GM12878 (cell line): ENCODE data around the gene SERPINI2. TPM values are rescaled to one million over a fixed set of nuclear protein-coding genes. Genes with fewer than 3 reads are reported as not detected.

Experiments used
- GATAD2B ChIP-seq: fragments of 450-650 bp; conservative IDR thresholded peaks from 2 replicates; pipeline ENCODE4 v1.6.1; 2017; ENCODE audit warnings: low read depth, mild to moderate bottlenecking, moderate library complexity
- JUNB ChIP-seq: IDR thresholded peaks from 2 replicates; pipeline ENCODE4 v1.6.1; 2016; ENCODE audit warnings: antibody characterized with exemption, mild to moderate bottlenecking
- KAT2A ChIP-seq: conservative IDR thresholded peaks from 2 replicates; pipeline ENCODE4 v1.6.1; 2011; ENCODE audit warnings: low read depth, low read length; ENCODE audit not compliant: control insufficient read depth
- NFXL1 ChIP-seq: fragments of 450-650 bp; IDR thresholded peaks from 2 replicates; pipeline ENCODE4 v1.6.1; 2017; ENCODE audit warnings: antibody characterized with exemption, mild to moderate bottlenecking, borderline replicate concordance
- RFX5 ChIP-seq: IDR thresholded peaks from 2 replicates; pipeline ENCODE4 v1.6.1; 2011; ENCODE audit warnings: low read depth, low read length, improper control_type of control experiment
- polyA plus RNA-seq, 11 experiments: library from polyadenylated mRNA; depleted of rRNA in 4 of 11; unstranded in 6 of 11; stranded (reverse) in 5 of 11; fragments of >200 nt; fragmentation: Nextera tagmentation in 4 of 11; fragmentation: Illumina TruSeq in 1 of 11; extraction: Ambion mirVana in 4 of 11; extraction: Trizol in 1 of 11; gene quantifications; 1 replicate in 1 of 11; 2 replicates in 10 of 11; pipeline versions ENCODE4 v1.2.1 to v1.2.3, GENCODE V29; 2011 to 2016; ENCODE audit warnings: inconsistent platforms in 2 of 11, missing spikeins in 2 of 11, low read depth in 1 of 11
- total RNA-seq, 4 experiments: library from RNA; depleted of rRNA in 3 of 4; stranded (reverse); fragments of >200 nt in 3 of 4; fragmentation: Illumina TruSeq in 1 of 4; extraction: Trizol in 1 of 4; gene quantifications; 2 replicates each; pipeline versions ENCODE4 v1.2.1 to v1.2.3, GENCODE V29; 2013 to 2021
- TF ChIP-seq, protein P1 (sequence below), 3 experiments: IDR thresholded peaks in 2 of 3; conservative IDR thresholded peaks in 1 of 3; 2 replicates each; pipeline ENCODE4 v1.5.1; 2011; ENCODE audit warnings: low read depth in 3 of 3, low read length in 3 of 3, mild to moderate bottlenecking in 3 of 3, control low read depth in 2 of 3, moderate library complexity in 2 of 3, inconsistent platforms in 1 of 3, mixed read lengths in 1 of 3; ENCODE audit not compliant: control insufficient read depth in 2 of 3, insufficient read depth in 1 of 3; ENCODE audit errors: extremely low read depth in 1 of 3
- TF ChIP-seq, protein P2 (sequence below): IDR thresholded peaks from 2 replicates; pipeline ENCODE4 v1.6.1; 2012; ENCODE audit warnings: low read depth, low read length, improper control_type of control experiment
- TF ChIP-seq, protein P3 (sequence below): fragments of 150-350 bp; IDR thresholded peaks from 2 replicates; pipeline ENCODE4 v1.6.1; 2014; ENCODE audit warnings: mild to moderate bottlenecking, low read depth, low read length
- TF ChIP-seq, protein P4 (sequence below): IDR thresholded peaks from 2 replicates; pipeline ENCODE4 v1.6.1; 2011; ENCODE audit warnings: borderline replicate concordance, low read depth, mild to moderate bottlenecking, moderate library complexity, mixed read lengths, low read length; ENCODE audit not compliant: insufficient read depth; ENCODE audit errors: extremely low read length

Gene SERPINI2
- total and polyA plus RNA-seq, 10 of the 15 experiments (the other 5 are each of a cell fraction or from before 2014, with no cell fraction given), result 0.33 TPM; not detected in 9

DNA sequence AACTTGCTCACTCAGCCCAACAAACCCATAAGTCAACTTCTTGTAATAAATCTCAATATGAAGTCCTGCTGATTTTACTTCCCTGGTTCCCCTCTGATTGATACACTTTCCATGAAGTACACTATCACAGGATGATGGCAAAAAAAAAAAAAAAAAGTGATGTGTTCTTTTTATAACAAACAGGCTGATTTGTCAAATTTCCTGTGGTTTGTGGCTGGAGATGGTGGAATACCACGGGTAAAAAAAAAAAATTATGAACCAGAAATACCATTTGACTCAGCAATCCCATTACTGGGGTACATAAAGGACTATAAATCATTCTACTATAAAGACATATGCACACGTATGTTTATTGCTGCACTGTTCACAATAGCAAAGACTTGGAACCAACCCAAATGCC, 10.7 kb upstream of the SERPINI2 start (continued):
- TF ChIP-seq, protein P1, sequence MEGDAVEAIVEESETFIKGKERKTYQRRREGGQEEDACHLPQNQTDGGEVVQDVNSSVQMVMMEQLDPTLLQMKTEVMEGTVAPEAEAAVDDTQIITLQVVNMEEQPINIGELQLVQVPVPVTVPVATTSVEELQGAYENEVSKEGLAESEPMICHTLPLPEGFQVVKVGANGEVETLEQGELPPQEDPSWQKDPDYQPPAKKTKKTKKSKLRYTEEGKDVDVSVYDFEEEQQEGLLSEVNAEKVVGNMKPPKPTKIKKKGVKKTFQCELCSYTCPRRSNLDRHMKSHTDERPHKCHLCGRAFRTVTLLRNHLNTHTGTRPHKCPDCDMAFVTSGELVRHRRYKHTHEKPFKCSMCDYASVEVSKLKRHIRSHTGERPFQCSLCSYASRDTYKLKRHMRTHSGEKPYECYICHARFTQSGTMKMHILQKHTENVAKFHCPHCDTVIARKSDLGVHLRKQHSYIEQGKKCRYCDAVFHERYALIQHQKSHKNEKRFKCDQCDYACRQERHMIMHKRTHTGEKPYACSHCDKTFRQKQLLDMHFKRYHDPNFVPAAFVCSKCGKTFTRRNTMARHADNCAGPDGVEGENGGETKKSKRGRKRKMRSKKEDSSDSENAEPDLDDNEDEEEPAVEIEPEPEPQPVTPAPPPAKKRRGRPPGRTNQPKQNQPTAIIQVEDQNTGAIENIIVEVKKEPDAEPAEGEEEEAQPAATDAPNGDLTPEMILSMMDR (IDR thresholded peaks at IDR 0.05 in 2 of 3, conservative IDR thresholded peaks at IDR 0.05 in 1 of 3; ENCODE audit: control insufficient read depth in 2 of 3, extremely low read depth in 1 of 3, insufficient read depth in 1 of 3, low read depth in 3 of 3, low read length in 3 of 3), result no peak
- no peak for TF ChIP-seq NFXL1
- TF ChIP-seq, protein P2, sequence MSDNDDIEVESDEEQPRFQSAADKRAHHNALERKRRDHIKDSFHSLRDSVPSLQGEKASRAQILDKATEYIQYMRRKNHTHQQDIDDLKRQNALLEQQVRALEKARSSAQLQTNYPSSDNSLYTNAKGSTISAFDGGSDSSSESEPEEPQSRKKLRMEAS, result no peak
- TF ChIP-seq, protein P3, sequence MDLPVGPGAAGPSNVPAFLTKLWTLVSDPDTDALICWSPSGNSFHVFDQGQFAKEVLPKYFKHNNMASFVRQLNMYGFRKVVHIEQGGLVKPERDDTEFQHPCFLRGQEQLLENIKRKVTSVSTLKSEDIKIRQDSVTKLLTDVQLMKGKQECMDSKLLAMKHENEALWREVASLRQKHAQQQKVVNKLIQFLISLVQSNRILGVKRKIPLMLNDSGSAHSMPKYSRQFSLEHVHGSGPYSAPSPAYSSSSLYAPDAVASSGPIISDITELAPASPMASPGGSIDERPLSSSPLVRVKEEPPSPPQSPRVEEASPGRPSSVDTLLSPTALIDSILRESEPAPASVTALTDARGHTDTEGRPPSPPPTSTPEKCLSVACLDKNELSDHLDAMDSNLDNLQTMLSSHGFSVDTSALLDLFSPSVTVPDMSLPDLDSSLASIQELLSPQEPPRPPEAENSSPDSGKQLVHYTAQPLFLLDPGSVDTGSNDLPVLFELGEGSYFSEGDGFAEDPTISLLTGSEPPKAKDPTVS, result no peak
- TF ChIP-seq KAT2A, result no peak
- TF ChIP-seq GATAD2B, result no peak
- no peak for TF ChIP-seq JUNB
- TF ChIP-seq RFX5, result no peak
- TF ChIP-seq, protein P4, sequence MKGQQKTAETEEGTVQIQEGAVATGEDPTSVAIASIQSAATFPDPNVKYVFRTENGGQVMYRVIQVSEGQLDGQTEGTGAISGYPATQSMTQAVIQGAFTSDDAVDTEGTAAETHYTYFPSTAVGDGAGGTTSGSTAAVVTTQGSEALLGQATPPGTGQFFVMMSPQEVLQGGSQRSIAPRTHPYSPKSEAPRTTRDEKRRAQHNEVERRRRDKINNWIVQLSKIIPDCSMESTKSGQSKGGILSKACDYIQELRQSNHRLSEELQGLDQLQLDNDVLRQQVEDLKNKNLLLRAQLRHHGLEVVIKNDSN, result no peak
